Suprapubic skin (tissue), 4 donors: Measurements from ENCODE around the gene BMP2K. TPM values are rescaled to one million over a fixed set of nuclear protein-coding genes. Genes with fewer than 3 reads are reported as not detected.
A peak's percentile ranks its signal among the peaks of the same experiment; 100 is the strongest.

Experiments used
- DNase-seq, 2 donors: peaks; one replicate each; pipeline ENCODE4 v3.0.0-alpha.2; 2019; ENCODE audit warnings: low spot score in 2 of 2
- H3K27ac ChIP-seq: fragments of 200-600 bp; sonication (generic); one replicate; pipeline ENCODE4 v1.5.1; 2019
- H3K27me3 ChIP-seq: fragments of 200-600 bp; sonication (generic); one replicate; pipeline ENCODE4 v1.5.1; 2019
- H3K36me3 ChIP-seq: fragments of 200-600 bp; sonication (generic); one replicate; pipeline ENCODE4 v1.5.1; 2019
- H3K4me1 ChIP-seq: fragments of 200-600 bp; sonication (generic); one replicate; pipeline ENCODE4 v1.5.1; 2019
- H3K4me3 ChIP-seq: fragments of 200-600 bp; sonication (generic); one replicate; pipeline ENCODE4 v1.5.1; 2019; ENCODE audit warnings: mild to moderate bottlenecking
- H3K9me3 ChIP-seq: fragments of 200-600 bp; sonication (generic); one replicate; pipeline ENCODE4 v1.5.1; 2019
- EP300 ChIP-seq: sonication (generic); formaldehyde crosslinking; IDR thresholded peaks from one replicate; pipeline ENCODE4 v1.6.1; 2017; ENCODE audit warnings: antibody characterized with exemption
- POLR2A ChIP-seq, 2 donors: fragments of 450-650 bp; IDR thresholded peaks; one replicate each; pipeline ENCODE4 v1.6.1; 2017; ENCODE audit warnings: antibody characterized with exemption in 2 of 2, mild to moderate bottlenecking in 2 of 2, moderate library complexity in 2 of 2
- POLR2AphosphoS5 ChIP-seq, 3 donors: sonication (generic); formaldehyde crosslinking; IDR thresholded peaks; one replicate each; pipeline ENCODE4 v1.6.1; 2017; ENCODE audit warnings: antibody characterized with exemption in 3 of 3
- WGBS: methylation state at CpG from one replicate; pipeline ENCODE4 v1.1.5; 2018; 5-methylcytosine and 5-hydroxymethylcytosine counted together
- total RNA-seq, 4 donors: library from RNA; depleted of rRNA; stranded (reverse); fragments of >200 nt; gene quantifications; one replicate each; pipeline ENCODE4 v1.1.0, GENCODE V29; 2016
- TF ChIP-seq, protein P1 (sequence below), 2 donors: fragments of 200-600 bp in 1 of 2; fragments of 450-650 bp in 1 of 2; sonication (generic) in 1 of 2; IDR thresholded peaks; one replicate each; pipeline ENCODE4 v1.5.1; 2016 to 2019; ENCODE audit warnings: antibody characterized with exemption in 2 of 2, mild to moderate bottlenecking in 1 of 2, moderate library complexity in 1 of 2

The BMP2K gene
- total RNA-seq, 4 donors from 2014 or later: 29.7 to 79.1 (median 34.2) TPM

DNA sequence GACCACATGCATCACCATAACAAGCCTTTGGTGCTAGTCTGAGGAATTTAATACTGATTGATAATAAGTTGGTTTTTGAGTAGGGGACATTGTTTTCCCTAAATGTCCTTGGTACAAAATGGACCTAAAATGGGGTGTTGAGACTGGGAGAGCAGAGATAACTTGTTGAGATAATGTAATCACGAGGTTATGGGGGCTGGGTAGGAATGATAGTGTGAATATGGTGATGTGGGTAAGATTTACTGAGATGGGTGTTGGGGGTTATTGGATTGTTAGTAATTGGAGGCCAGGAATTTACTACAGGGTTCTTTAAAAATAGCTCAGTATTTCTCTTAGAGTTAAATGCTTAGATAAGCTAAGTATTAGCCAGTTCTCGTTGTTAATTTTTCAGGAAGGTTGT, 3.9 kb downstream of the BMP2K start:
- Histone ChIP-seq H3K27me3 (no peaks in the 10 kb centered on the region), H3K36me3 (no peaks in the 10 kb centered on the region), H3K4me3 (no peak overlapping the region), H3K9me3 (no peaks in the 10 kb centered on the region), H3K4me1 (peaks cover 41% of the 10 kb centered on the region), H3K27ac (no peak overlapping the region)
- TF ChIP-seq POLR2AphosphoS5 (IDR thresholded peaks at IDR 0.05): no peak
- no peak for TF ChIP-seq EP300
- TF ChIP-seq, protein P1, sequence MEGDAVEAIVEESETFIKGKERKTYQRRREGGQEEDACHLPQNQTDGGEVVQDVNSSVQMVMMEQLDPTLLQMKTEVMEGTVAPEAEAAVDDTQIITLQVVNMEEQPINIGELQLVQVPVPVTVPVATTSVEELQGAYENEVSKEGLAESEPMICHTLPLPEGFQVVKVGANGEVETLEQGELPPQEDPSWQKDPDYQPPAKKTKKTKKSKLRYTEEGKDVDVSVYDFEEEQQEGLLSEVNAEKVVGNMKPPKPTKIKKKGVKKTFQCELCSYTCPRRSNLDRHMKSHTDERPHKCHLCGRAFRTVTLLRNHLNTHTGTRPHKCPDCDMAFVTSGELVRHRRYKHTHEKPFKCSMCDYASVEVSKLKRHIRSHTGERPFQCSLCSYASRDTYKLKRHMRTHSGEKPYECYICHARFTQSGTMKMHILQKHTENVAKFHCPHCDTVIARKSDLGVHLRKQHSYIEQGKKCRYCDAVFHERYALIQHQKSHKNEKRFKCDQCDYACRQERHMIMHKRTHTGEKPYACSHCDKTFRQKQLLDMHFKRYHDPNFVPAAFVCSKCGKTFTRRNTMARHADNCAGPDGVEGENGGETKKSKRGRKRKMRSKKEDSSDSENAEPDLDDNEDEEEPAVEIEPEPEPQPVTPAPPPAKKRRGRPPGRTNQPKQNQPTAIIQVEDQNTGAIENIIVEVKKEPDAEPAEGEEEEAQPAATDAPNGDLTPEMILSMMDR (IDR thresholded peaks at IDR 0.05): no peak
- TF ChIP-seq POLR2A (IDR thresholded peaks at IDR 0.05): no peak
- DNase-seq: no peak
- WGBS: 83% methylated on average over 2 of the region's 2 CpGs

DNA sequence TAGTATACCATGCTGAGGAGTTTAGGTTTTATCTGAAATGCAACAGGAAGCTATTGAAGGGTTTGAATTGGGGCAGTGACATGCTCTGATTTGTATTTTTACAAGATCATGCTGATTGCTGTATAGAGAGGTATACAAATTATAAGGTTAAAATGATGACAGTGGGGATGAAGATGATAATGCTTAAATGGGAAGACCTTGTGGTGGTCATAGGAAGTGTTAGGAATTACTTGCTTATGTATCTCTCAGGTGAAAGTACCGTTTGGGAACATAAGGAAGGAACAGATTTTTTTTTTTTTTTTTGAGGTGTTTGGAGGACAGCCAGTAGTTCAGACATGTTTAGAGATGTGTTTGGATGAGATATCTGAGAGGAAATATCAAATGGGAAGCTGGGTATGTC, 5.0 kb downstream of the BMP2K start:
- Histone ChIP-seq H3K4me1 (peaks cover 46% of the 10 kb centered on the region), H3K27ac (no peak overlapping the region), H3K36me3 (no peaks in the 10 kb centered on the region), H3K27me3 (no peaks in the 10 kb centered on the region), H3K4me3 (no peak overlapping the region), H3K9me3 (no peaks in the 10 kb centered on the region)
- WGBS: 22% methylated on average over 1 of the region's 1 CpG
- TF ChIP-seq POLR2A (IDR thresholded peaks at IDR 0.05) (no peak), EP300 (no peak), POLR2AphosphoS5 (IDR thresholded peaks at IDR 0.05) (no peak)
- TF ChIP-seq, protein P1 (IDR thresholded peaks at IDR 0.05): no peak
- no peak for DNase-seq

DNA sequence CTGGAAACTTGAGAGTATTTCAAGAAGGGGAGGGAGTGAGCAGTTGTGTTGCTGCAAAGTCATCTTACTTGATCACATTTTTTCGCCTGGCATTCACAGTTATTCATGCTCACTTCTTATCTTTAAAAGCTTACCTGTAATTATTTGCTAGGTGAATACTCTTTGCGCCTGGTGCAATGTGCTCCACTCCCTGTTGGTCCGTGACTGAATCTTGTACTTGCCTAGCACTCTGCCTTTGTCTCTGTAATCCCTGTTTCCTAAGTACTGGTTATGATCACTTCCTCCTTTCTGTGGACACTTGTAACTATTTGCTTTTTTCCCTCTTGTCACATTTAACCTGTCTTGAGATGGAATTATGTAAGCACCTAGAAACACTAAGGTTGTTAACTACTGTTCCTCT, 5.8 kb downstream of the BMP2K start:
- TF ChIP-seq POLR2A (IDR thresholded peaks at IDR 0.05): no peak
- no peak for TF ChIP-seq EP300
- TF ChIP-seq POLR2AphosphoS5 (IDR thresholded peaks at IDR 0.05): no peak
- TF ChIP-seq, protein P1 (IDR thresholded peaks at IDR 0.05): no peak
- Histone ChIP-seq H3K4me3 (no peak overlapping the region), H3K27ac (no peak overlapping the region), H3K27me3 (no peaks in the 10 kb centered on the region), H3K36me3 (no peaks in the 10 kb centered on the region), H3K4me1 (peaks cover 45% of the 10 kb centered on the region), H3K9me3 (no peaks in the 10 kb centered on the region)
- WGBS: 81% methylated on average over 3 of the region's 3 CpGs
- DNase-seq: no peak

DNA sequence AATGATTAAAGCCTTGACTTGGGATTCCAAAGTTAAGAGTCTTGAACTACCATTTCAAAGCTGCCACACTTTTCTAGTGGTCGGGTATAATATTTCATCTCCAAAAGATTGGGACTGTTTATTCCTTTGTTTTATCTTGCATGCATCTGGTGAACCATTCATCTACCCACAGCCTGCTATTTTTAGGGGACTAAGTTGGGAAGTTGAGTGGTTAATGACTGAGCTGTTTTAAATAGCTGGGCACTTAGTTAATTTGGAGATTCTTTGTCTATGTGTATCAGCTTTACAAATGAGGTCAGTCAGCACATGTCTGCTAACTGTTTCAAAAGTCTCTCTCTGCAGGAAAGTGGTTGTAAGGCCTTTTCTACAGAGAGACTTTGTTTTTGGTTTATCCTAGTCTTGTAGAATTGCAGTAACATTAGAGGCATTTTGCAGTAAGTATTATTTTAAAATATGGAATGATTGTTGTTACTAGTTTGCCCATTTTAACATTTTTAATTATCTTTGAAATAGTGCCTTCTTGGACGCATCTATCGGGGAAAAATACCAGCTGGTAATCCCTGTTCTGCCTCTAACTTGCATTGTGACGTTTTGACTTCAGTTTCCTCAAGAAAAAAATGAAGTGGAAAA, 8.2 kb downstream of the BMP2K start:
- 58% methylated on average over 4 of the region's 4 CpGs for WGBS
- Histone ChIP-seq H3K4me3 (no peak overlapping the region), H3K27ac (peak overlapping the region; percentile 19), H3K9me3 (no peaks in the 10 kb centered on the region), H3K4me1 (peaks cover 24% of the 10 kb centered on the region), H3K36me3 (no peaks in the 10 kb centered on the region), H3K27me3 (no peaks in the 10 kb centered on the region)
- TF ChIP-seq EP300 (no peak), POLR2A (IDR thresholded peaks at IDR 0.05) (no peak), POLR2AphosphoS5 (IDR thresholded peaks at IDR 0.05) (no peak)
- TF ChIP-seq, protein P1 (IDR thresholded peaks at IDR 0.05): no peak
- DNase-seq: no peak

DNA sequence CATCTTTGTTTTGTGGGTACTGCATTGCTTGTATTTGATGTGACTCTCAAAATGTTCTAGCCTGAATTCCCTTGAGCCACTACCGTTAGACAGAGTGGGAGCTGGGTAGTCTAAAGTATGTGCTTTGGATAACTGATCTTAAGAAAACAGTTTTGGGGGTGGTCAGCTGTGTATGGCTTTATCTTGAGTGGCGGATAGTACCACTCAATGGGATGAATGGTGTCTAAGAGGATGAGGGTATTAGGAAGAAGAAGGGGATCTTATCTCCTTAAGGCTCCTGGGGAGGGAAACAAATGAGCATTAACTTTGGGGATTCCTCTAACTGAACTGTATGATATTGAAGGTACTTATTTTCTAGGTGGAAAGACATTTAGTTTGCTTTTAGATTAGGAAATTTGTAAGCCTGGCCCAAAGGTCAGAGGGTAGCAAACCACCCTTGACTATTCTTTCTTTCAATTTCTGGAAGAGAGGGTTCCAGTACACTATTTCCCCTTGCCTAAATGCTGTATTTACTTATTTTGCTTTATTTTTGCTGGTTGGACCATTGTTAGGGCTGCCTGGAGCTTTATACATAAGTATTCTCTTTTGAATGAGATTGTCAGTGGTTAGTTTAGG, 11.3 kb downstream of the BMP2K start:
- no peaks in the 10 kb centered on the region for H3K27me3 ChIP-seq
- no peaks in the 10 kb centered on the region for H3K9me3 ChIP-seq
- H3K4me1 ChIP-seq: peaks cover 16% of the 10 kb centered on the region
- no peak for TF ChIP-seq POLR2AphosphoS5 (IDR thresholded peaks at IDR 0.05)
- TF ChIP-seq, protein P1 (IDR thresholded peaks at IDR 0.05): no peak
- no peak for TF ChIP-seq EP300
- TF ChIP-seq POLR2A (IDR thresholded peaks at IDR 0.05): no peak
- H3K27ac ChIP-seq: no peak overlapping the region
- H3K4me3 ChIP-seq: no peak overlapping the region
- DNase-seq: no peak
- 91% methylated on average over 2 of the region's 2 CpGs for WGBS
- no peaks in the 10 kb centered on the region for H3K36me3 ChIP-seq
